Activated naive CD4-positive, alpha-beta T cell treated with anti-CD3 and anti-CD28 coated beads, Interleukin-2, amount 10 ng/mL, durations not matched to agents 7 days and 5 days (primary cell): ENCODE measurements around the gene LZTS3.
A peak's percentile ranks its signal among the peaks of the same experiment; 100 is the strongest.
"Not testable (repeated sequence)": the region's sequence is repeated elsewhere in the genome, so short reads cannot be mapped to it uniquely, and the experiment has no call there.

ENCODE experiments used
- CTCF ChIA-PET: fragments of 350-600 bp; sonication (Branson Sonifier 250); formaldehyde crosslinking; loops from one replicate; lab custom pipeline; 2021; ENCODE audit warnings: antibody characterized with exemption; lab: Charles Lee
- DNase-seq: peaks from one replicate; pipeline ENCODE4 v3.0.0-alpha.2; 2020
- H3K27ac Mint-ChIP-seq: one replicate; pipeline ENCODE4 v1.8.0; 2021; ENCODE audit warnings: mild to moderate bottlenecking, moderate library complexity, mixed read lengths
- H3K27me3 Mint-ChIP-seq: one replicate; pipeline ENCODE4 v1.8.0; 2021; ENCODE audit warnings: mild to moderate bottlenecking, mixed read lengths
- H3K36me3 Mint-ChIP-seq: one replicate; pipeline ENCODE4 v1.8.0; 2021; ENCODE audit warnings: mixed read lengths
- H3K4me1 Mint-ChIP-seq: one replicate; pipeline ENCODE4 v1.8.0; 2021; ENCODE audit warnings: mixed read lengths
- H3K4me3 Mint-ChIP-seq: one replicate; pipeline ENCODE4 v1.8.0; 2021; ENCODE audit warnings: mild to moderate bottlenecking, moderate library complexity, mixed read lengths
- H3K9me3 Mint-ChIP-seq: one replicate; pipeline ENCODE4 v1.8.0; 2021; ENCODE audit warnings: mixed read lengths

LZTS3 gene

DNA sequence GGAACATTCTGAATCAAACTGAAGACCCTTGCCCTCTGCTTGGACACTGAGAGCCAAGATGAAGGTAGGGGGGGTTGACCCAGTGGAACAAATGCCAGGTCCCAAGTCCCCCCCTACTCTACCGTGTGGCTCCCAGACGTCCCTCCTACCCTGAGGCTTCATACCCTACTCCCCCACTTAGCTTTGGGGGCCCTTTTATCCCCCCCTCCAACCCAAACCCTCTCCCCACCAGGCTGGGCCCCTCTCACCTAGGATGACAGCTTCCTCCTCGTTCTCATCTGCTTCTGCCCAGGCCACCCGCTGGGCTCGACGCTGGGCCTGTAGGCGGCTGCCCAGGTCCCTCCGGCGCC, 29.6 kb upstream of the LZTS3 start:
- H3K27ac Mint-ChIP-seq = peak overlapping the region; percentile 97
- H3K4me3 Mint-ChIP-seq = peak overlapping the region; percentile 97
- H3K4me1 Mint-ChIP-seq = peaks cover 29% of the 10 kb centered on the region
- H3K27me3 Mint-ChIP-seq = no peaks in the 10 kb centered on the region
- no peak for DNase-seq
- no peaks in the 10 kb centered on the region for H3K9me3 Mint-ChIP-seq
- peaks cover 27% of the 10 kb centered on the region for H3K36me3 Mint-ChIP-seq
- CTCF ChIA-PET = interaction anchor here (0.6 to 1.7 kb wide), 4 partner anchors 10 to 150 kb away, joined by 3 to 5 read pairs (median 4); no protein-coding TSS in a partner anchor

DNA sequence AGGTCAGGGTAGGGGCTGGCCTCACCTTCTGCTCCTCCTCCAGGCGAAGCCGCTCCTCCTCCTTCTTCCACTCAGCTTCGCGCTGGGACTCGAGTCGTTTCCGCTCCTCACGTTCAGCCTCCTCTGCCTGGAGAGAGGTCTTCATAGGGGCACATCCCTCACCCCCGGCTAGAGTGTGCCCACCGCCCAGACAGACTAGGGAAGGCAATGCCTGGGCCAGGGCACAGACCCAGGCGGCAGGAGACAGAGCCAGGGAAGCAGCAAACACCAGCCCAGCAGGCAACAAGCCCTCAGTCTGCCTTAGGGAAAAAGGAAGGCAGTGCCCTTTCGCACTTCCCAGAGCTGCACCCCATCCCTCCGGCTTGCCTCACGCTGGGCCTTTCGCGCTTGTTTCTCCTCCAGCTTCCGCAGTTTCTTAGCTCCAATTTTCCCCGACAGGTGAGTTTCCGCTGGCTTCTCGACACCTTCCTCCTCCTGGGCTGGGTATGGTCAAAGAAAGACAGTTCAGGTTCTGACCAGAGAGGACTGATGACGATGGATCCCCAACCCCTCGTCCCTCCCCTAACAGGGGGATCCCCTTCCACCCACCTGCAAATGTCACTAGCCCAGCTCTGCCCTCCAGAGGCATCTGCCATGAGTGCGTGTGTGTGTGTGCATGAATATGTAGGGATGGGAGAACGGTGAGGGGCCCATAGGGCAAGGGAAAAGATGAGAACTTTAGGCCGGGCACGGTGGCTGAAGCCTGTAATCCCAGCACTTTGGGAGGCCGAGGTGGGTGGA, 26.8 kb upstream of the LZTS3 start:
- CTCF ChIA-PET = interaction anchor here (0.6 to 0.9 kb wide), 2 partner anchors 30 to 148 kb away, joined by 3 to 5 read pairs; no protein-coding TSS in a partner anchor
- Mint-ChIP-seq H3K4me1 (peaks cover 37% of the 10 kb centered on the region), H3K4me3 (no peak overlapping the region), H3K36me3 (peaks cover 44% of the 10 kb centered on the region), H3K27me3 (no peaks in the 10 kb centered on the region), H3K9me3 (no peaks in the 10 kb centered on the region), H3K27ac (peak overlapping the region; percentile 58)
- no peak for DNase-seq

DNA sequence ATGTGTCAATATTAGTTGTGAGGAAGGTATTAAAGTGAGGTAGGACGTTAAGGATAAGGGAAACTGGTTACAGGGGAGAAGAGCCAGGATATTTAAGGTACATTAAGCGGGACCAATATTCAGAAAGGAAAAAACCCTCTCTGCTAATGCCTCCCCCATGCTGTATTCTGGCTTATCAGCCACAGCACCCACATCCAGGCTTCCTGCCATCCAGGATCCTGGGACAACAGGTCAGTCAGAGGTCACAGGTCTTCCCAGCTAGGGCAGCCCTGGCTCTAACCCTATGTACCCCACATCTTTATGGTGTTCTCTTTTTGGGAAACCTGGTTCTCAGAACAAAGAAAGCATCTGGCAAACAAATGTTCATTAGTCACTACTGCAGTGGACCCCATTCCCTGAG, 25.9 kb upstream of the LZTS3 start:
- Mint-ChIP-seq H3K27me3 (no peaks in the 10 kb centered on the region), H3K27ac (no peak overlapping the region), H3K9me3 (no peaks in the 10 kb centered on the region), H3K36me3 (peaks cover 45% of the 10 kb centered on the region), H3K4me3 (no peak overlapping the region), H3K4me1 (peaks cover 31% of the 10 kb centered on the region)
- DNase-seq = no peak
- CTCF ChIA-PET = interaction anchor here (0.7 kb wide), 1 partner anchor 946 kb away, joined by 4 read pairs; no protein-coding TSS in a partner anchor

- no peaks in the 10 kb centered on the region for H3K9me3 Mint-ChIP-seq
- peaks cover 10% of the 10 kb centered on the region for H3K4me1 Mint-ChIP-seq
- H3K4me3 Mint-ChIP-seq = no peak overlapping the region
- no peak for DNase-seq
- peaks cover 57% of the 10 kb centered on the region for H3K36me3 Mint-ChIP-seq
- no peaks in the 10 kb centered on the region for H3K27me3 Mint-ChIP-seq
- CTCF ChIA-PET = no interaction called here
- H3K27ac Mint-ChIP-seq = peak overlapping the region; percentile 64
Observed at GRCh38 chr20:3195590-3196237, 22.4 kb upstream of the LZTS3 start.

GRCh38 chr20:3194617-3195280, 21.4 kb upstream of the LZTS3 start:
- Mint-ChIP-seq H3K36me3 (peaks cover 54% of the 10 kb centered on the region), H3K27me3 (no peaks in the 10 kb centered on the region), H3K4me1 (peaks cover 10% of the 10 kb centered on the region), H3K4me3 (no peak overlapping the region), H3K9me3 (no peaks in the 10 kb centered on the region), H3K27ac (no peak overlapping the region)
- CTCF ChIA-PET = no interaction called here
- no peak for DNase-seq

GRCh38 chr20:3193806-3194616, 20.7 kb upstream of the LZTS3 start:
- Mint-ChIP-seq H3K36me3 (peaks cover 50% of the 10 kb centered on the region), H3K9me3 (no peaks in the 10 kb centered on the region), H3K4me1 (peaks cover 10% of the 10 kb centered on the region), H3K27me3 (no peaks in the 10 kb centered on the region), H3K27ac (no peak overlapping the region), H3K4me3 (no peak overlapping the region)
- no peak for DNase-seq
- CTCF ChIA-PET = interaction anchor here (0.6 kb wide), 1 partner anchor 9 kb away, joined by 3 read pairs; no protein-coding TSS in a partner anchor

DNA sequence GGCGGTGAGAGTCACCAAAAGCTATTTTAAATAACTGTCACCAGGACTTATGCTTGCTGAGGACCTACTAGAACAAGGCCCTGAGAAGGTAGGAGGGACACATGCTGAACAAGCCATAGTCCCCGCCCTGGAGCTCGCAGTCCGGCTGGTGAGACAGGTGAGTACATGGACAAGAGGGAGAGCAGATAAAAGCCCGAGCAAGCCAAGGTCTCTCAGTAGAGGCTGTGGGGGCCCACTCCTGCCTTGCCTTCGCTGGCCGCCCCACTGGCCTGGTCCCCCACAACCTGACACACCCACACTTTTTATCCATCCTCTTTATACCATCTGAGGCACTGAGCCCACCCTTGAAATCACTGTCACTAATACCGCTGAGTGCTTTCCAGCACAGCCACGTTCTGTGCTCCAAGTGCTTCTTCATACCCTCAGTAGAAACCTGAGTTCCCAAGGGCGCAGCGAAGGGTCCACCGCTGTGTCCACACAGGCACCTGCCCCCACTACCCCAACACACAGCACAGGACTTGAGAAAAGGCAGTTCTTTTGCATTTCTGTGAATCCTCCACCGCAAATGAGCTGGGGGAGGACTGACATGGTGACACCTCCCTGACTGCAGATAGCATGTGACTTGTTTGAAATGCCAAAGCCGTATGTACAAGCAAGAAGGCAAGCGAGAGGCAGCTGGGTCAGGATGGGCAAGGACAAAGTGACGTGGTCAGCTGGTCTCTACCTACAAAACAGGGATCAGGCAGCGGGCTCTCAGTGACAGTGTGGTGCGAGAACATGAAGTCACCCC, 19.1 kb upstream of the LZTS3 start:
- no peaks in the 10 kb centered on the region for H3K27me3 Mint-ChIP-seq
- peaks cover 44% of the 10 kb centered on the region for H3K36me3 Mint-ChIP-seq
- no peak for DNase-seq
- no peaks in the 10 kb centered on the region for H3K9me3 Mint-ChIP-seq
- no peak overlapping the region for H3K4me3 Mint-ChIP-seq
- CTCF ChIA-PET = no interaction called here
- no peak overlapping the region for H3K27ac Mint-ChIP-seq
- peaks cover 10% of the 10 kb centered on the region for H3K4me1 Mint-ChIP-seq

- H3K27me3 Mint-ChIP-seq = no peaks in the 10 kb centered on the region
- H3K27ac Mint-ChIP-seq = no peak overlapping the region
- no peaks in the 10 kb centered on the region for H3K9me3 Mint-ChIP-seq
- no peak for DNase-seq
- no peak overlapping the region for H3K4me3 Mint-ChIP-seq
- peaks cover 36% of the 10 kb centered on the region for H3K36me3 Mint-ChIP-seq
- CTCF ChIA-PET = no interaction called here
- H3K4me1 Mint-ChIP-seq = peaks cover 6% of the 10 kb centered on the region
Observed at GRCh38 chr20:3190681-3191111, 17.3 kb upstream of the LZTS3 start.

DNA sequence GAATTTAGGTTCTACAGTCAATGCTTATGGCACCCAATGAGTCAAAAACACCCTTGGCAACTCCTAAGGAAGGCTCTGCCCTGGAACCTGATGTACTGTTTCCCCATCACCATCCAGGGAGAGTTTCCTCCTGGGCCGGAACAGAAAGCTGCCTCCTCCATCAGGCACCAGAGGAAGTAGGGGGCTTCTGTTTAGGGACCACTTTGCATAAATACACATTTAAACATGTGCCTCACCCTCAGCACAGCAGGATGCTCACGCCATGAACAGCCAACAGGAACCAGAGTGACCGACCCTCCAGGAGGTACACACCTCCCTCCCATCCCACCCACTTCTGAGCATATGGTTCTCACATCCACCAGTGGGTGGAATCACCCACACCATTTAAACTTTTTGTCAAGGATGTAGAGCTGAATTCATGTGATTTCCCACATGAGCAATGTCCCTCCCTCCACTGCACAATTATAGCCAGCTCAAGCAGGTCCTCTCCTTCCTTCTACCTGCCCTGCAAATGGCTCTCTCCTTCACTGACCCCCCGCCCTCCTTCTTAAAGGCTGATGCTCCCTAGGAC, 16.3 kb upstream of the LZTS3 start:
- DNase-seq = no peak
- Mint-ChIP-seq H3K4me3 (no peak overlapping the region), H3K36me3 (peaks cover 29% of the 10 kb centered on the region), H3K27ac (peak overlapping the region; percentile 43), H3K4me1 (no peaks in the 10 kb centered on the region), H3K9me3 (no peaks in the 10 kb centered on the region), H3K27me3 (no peaks in the 10 kb centered on the region)
- CTCF ChIA-PET = no interaction called here

- Mint-ChIP-seq H3K4me1 (no peaks in the 10 kb centered on the region), H3K9me3 (no peaks in the 10 kb centered on the region), H3K4me3 (no peak overlapping the region), H3K27me3 (no peaks in the 10 kb centered on the region), H3K27ac (no peak overlapping the region), H3K36me3 (peaks cover 29% of the 10 kb centered on the region)
- DNase-seq = no peak
- CTCF ChIA-PET = no interaction called here
Observed at GRCh38 chr20:3188823-3189413, 15.6 kb upstream of the LZTS3 start.

GRCh38 chr20:3187861-3188260, 14.5 kb upstream of the LZTS3 start:
- DNase-seq, H3K4me3 Mint-ChIP-seq, H3K27ac Mint-ChIP-seq, H3K9me3 Mint-ChIP-seq, H3K4me1 Mint-ChIP-seq, CTCF ChIA-PET, H3K27me3 Mint-ChIP-seq: not testable (repeated sequence)
- H3K36me3 Mint-ChIP-seq = peaks cover 27% of the 10 kb centered on the region

GRCh38 chr20:3183896-3184612, 10.7 kb upstream of the LZTS3 start:
- Mint-ChIP-seq H3K27me3 (no peaks in the 10 kb centered on the region), H3K36me3 (peaks cover 3% of the 10 kb centered on the region), H3K4me3 (no peak overlapping the region), H3K4me1 (no peaks in the 10 kb centered on the region), H3K27ac (no peak overlapping the region), H3K9me3 (no peaks in the 10 kb centered on the region)
- DNase-seq = no peak
- CTCF ChIA-PET = no interaction called here
